Astrocyte (in vitro differentiated cells and primary cell): ENCODE results near the gene ZNF70. TPM values are rescaled to one million over a fixed set of nuclear protein-coding genes. Genes with fewer than 3 reads are reported as not detected.

Source experiments
- DNase-seq: peaks from one replicate; pipeline ENCODE4 v3.0.0-alpha.2; 2010; ENCODE audit warnings: low read depth
- FAIRE-seq: peaks from 2 replicates; lab custom pipeline; 2011; peaks lifted over from hg19 to GRCh38; lab: Jason Lieb, UNC
- H2AFZ ChIP-seq: 2 replicates; pipeline ENCODE4 v1.6.0; 2012; ENCODE audit warnings: low read depth, low read length, inconsistent platforms
- H3K27ac ChIP-seq: 2 replicates; pipeline ENCODE4 v1.5.1; 2011; ENCODE audit warnings: low read depth, low read length, inconsistent platforms
- H3K27me3 ChIP-seq: 2 replicates; pipeline ENCODE4 v1.6.0; 2011; ENCODE audit warnings: low read length, inconsistent platforms; ENCODE audit not compliant: insufficient read depth
- H3K36me3 ChIP-seq: 2 replicates; pipeline ENCODE4 v1.5.1; 2011; ENCODE audit warnings: low read length, inconsistent platforms; ENCODE audit not compliant: insufficient read depth
- H3K4me1 ChIP-seq: 2 replicates; pipeline ENCODE4 v1.5.1; 2011; ENCODE audit warnings: low read length, inconsistent platforms; ENCODE audit not compliant: insufficient read depth
- H3K4me2 ChIP-seq: 2 replicates; pipeline ENCODE4 v1.6.0; 2012; ENCODE audit warnings: low read length, inconsistent platforms
- H3K4me3 ChIP-seq: 2 replicates; pipeline ENCODE4 v1.5.1; 2011; ENCODE audit warnings: low read depth, mild to moderate bottlenecking, low read length, inconsistent platforms; ENCODE audit not compliant: insufficient read depth
- H3K79me2 ChIP-seq: 2 replicates; pipeline ENCODE4 v1.6.0; 2012; ENCODE audit warnings: mild to moderate bottlenecking, low read length, inconsistent platforms; ENCODE audit not compliant: insufficient read depth
- H3K9ac ChIP-seq: 2 replicates; pipeline ENCODE4 v1.6.0; 2012; ENCODE audit warnings: mild to moderate bottlenecking, low read length, inconsistent platforms
- H3K9me3 ChIP-seq: 2 replicates; pipeline ENCODE4 v1.5.1; 2012; ENCODE audit warnings: low read depth, mild to moderate bottlenecking, low read length, inconsistent platforms; ENCODE audit not compliant: insufficient read depth
- H4K20me1 ChIP-seq: 2 replicates; pipeline ENCODE4 v1.6.0; 2012; ENCODE audit warnings: low read length, inconsistent platforms; ENCODE audit not compliant: insufficient read depth
- H3K27ac Mint-ChIP-seq: one replicate; pipeline ENCODE4 v1.8.0; 2021; ENCODE audit warnings: mild to moderate bottlenecking, mixed read lengths; ENCODE audit not compliant: unreplicated experiment
- H3K27me3 Mint-ChIP-seq: one replicate; pipeline ENCODE4 v1.8.0; 2021; ENCODE audit warnings: low read depth, mixed read lengths; ENCODE audit not compliant: unreplicated experiment
- H3K36me3 Mint-ChIP-seq: one replicate; pipeline ENCODE4 v1.8.0; 2021; ENCODE audit warnings: low read depth, mixed read lengths; ENCODE audit not compliant: unreplicated experiment
- H3K4me1 Mint-ChIP-seq: one replicate; pipeline ENCODE4 v1.8.0; 2021; ENCODE audit warnings: low read depth, mixed read lengths; ENCODE audit not compliant: unreplicated experiment
- H3K4me3 Mint-ChIP-seq: one replicate; pipeline ENCODE4 v1.8.0; 2021; ENCODE audit warnings: mild to moderate bottlenecking, moderate library complexity, mixed read lengths; ENCODE audit not compliant: unreplicated experiment
- H3K9me3 Mint-ChIP-seq: one replicate; pipeline ENCODE4 v1.8.0; 2021; ENCODE audit warnings: mild to moderate bottlenecking, mixed read lengths; ENCODE audit not compliant: unreplicated experiment
- CTCF ChIP-seq: IDR thresholded peaks from 2 replicates; pipeline ENCODE4 v1.5.1; 2011; ENCODE audit warnings: low read depth, mild to moderate bottlenecking, inconsistent platforms, low read length, moderate library complexity; ENCODE audit not compliant: insufficient read depth
- EZH2 ChIP-seq: IDR thresholded peaks from 2 replicates; pipeline ENCODE4 v1.6.1; 2012; ENCODE audit warnings: mild to moderate bottlenecking, low read length, inconsistent platforms; ENCODE audit not compliant: insufficient read depth
- total RNA-seq: library from RNA; stranded (reverse); gene quantifications from 2 replicates; pipeline ENCODE4 v1.2.1, GENCODE V29; 2021

ZNF70 gene
- total RNA-seq, 1 donor from 2014 or later, result 8.8 TPM

GRCh38 chr22:23749841-23750301 lies 1.0 kb downstream of the ZNF70 start:
- H3K9me3 ChIP-seq, result peaks cover under 1% of the 10 kb centered on the region
- DNase-seq (no peak), FAIRE-seq (peak; percentile 49)
- peak overlapping the region; percentile 99 for H3K4me2 ChIP-seq
- Mint-ChIP-seq H3K27ac (no peak overlapping the region), H3K4me1 (peaks cover 4% of the 10 kb centered on the region), H3K27me3 (no peaks in the 10 kb centered on the region), H3K36me3 (peaks cover 7% of the 10 kb centered on the region), H3K4me3 (peak overlapping the region; percentile 91), H3K9me3 (no peaks in the 10 kb centered on the region)
- H2AFZ ChIP-seq, result peak overlapping the region; percentile 91
- no peaks in the 10 kb centered on the region for H3K27me3 ChIP-seq
- H3K27ac ChIP-seq, result no peak overlapping the region
- H4K20me1 ChIP-seq, result peaks cover 18% of the 10 kb centered on the region
- H3K4me3 ChIP-seq, result peak overlapping the region; percentile 78
- H3K79me2 ChIP-seq, result peaks cover 15% of the 10 kb centered on the region
- peak overlapping the region; percentile 92 for H3K9ac ChIP-seq
- peaks cover 3% of the 10 kb centered on the region for H3K4me1 ChIP-seq
- H3K36me3 ChIP-seq, result no peaks in the 10 kb centered on the region
- TF ChIP-seq EZH2, result no peak

- Histone ChIP-seq H3K27me3 (no peaks in the 10 kb centered on the region), H3K36me3 (peaks cover 14% of the 10 kb centered on the region), H4K20me1 (peaks cover 21% of the 10 kb centered on the region), H3K4me3 (no peak overlapping the region), H3K9ac (no peak overlapping the region), H3K4me1 (peaks cover 3% of the 10 kb centered on the region), H3K27ac (no peak overlapping the region), H3K4me2 (no peak overlapping the region), H3K79me2 (peaks cover 15% of the 10 kb centered on the region), H3K9me3 (peaks cover 12% of the 10 kb centered on the region), H2AFZ (no peak overlapping the region)
- FAIRE-seq (no peak), DNase-seq (no peak)
- Mint-ChIP-seq H3K9me3 (no peaks in the 10 kb centered on the region), H3K27me3 (no peaks in the 10 kb centered on the region), H3K36me3 (peaks cover 33% of the 10 kb centered on the region), H3K4me1 (peaks cover 4% of the 10 kb centered on the region), H3K27ac (peak overlapping the region; percentile 62), H3K4me3 (no peak overlapping the region)
- TF ChIP-seq EZH2 (no peak), CTCF (no peak)
Measured at GRCh38 chr22:23745791-23746190, 5.1 kb downstream of the ZNF70 start.

GRCh38 chr22:23744485-23744884 lies 6.4 kb downstream of the ZNF70 start:
- H3K79me2 ChIP-seq, result peaks cover 11% of the 10 kb centered on the region
- no peak overlapping the region for H2AFZ ChIP-seq
- peaks cover 33% of the 10 kb centered on the region for H3K36me3 Mint-ChIP-seq
- no peak overlapping the region for H3K27ac Mint-ChIP-seq
- H3K9me3 Mint-ChIP-seq, result no peaks in the 10 kb centered on the region
- no peak overlapping the region for H3K9ac ChIP-seq
- no peak overlapping the region for H3K4me3 ChIP-seq
- TF ChIP-seq CTCF, result no peak
- no peak for TF ChIP-seq EZH2
- H3K4me3 Mint-ChIP-seq, result no peak overlapping the region
- FAIRE-seq (no peak), DNase-seq (no peak)
- H3K27me3 ChIP-seq, result no peaks in the 10 kb centered on the region
- H3K9me3 ChIP-seq, result peaks cover 12% of the 10 kb centered on the region
- peaks cover 21% of the 10 kb centered on the region for H4K20me1 ChIP-seq
- no peaks in the 10 kb centered on the region for H3K4me1 ChIP-seq
- no peak overlapping the region for H3K4me2 ChIP-seq
- H3K27me3 Mint-ChIP-seq, result no peaks in the 10 kb centered on the region
- no peak overlapping the region for H3K27ac ChIP-seq
- no peaks in the 10 kb centered on the region for H3K4me1 Mint-ChIP-seq
- H3K36me3 ChIP-seq, result peaks cover 14% of the 10 kb centered on the region
